Glomerular visceral epithelial cell (primary cell): ENCODE data around the gene CYP21A2.
"Not testable (repeated sequence)": the region's sequence is repeated elsewhere in the genome, so short reads cannot be mapped to it uniquely, and the experiment has no call there.

Source experiments
- DNase-seq: peaks from one replicate; pipeline ENCODE4 v3.0.0-alpha.2; 2016; ENCODE audit errors: extremely low spot score

The CYP21A2 gene

DNA sequence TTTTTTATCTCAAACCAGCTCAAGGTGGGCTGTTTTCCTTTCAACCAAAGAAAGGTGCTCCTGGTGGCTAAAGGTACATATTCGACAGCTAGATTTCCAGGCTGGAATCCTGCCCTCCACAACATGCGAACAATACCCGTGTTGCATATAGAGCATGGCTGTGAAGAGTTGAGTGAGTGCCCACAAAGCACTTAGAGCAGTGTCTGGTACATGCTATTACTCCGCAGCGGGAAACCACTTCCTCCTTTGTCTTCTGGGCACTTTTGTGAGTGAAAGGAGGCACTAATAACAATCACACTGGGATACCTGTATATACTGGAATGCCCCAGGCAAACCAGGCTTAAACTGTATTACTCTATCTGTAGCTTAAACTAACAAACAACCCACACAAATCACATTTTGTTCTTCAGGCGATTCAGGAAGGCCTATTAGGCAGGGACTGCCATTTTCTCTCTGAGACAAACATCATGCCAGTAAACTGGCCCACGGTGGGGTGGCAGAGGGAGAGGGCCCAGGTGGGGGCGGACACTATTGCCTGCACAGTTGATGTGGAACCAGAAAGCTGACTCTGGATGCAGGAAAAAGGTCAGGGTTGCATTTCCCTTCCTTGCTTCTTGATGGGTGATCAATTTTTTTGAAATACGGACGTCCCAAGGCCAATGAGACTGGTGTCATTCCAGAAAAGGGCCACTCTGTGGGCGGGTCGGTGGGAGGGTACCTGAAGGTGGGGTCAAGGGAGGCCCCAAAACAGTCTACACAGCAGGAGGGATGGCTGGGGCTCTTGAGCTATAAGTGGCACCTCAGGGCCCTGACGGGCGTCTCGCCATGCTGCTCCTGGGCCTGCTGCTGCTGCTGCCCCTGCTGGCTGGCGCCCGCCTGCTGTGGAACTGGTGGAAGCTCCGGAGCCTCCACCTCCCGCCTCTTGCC lies at the start of gene CYP21A2:
CYP21A2 (plus strand) TSS at position 818 of the 927 bp plus-strand sequence; CDS start at position 826, 8 bp downstream.
- DNase-seq = not testable (repeated sequence)

DNA sequence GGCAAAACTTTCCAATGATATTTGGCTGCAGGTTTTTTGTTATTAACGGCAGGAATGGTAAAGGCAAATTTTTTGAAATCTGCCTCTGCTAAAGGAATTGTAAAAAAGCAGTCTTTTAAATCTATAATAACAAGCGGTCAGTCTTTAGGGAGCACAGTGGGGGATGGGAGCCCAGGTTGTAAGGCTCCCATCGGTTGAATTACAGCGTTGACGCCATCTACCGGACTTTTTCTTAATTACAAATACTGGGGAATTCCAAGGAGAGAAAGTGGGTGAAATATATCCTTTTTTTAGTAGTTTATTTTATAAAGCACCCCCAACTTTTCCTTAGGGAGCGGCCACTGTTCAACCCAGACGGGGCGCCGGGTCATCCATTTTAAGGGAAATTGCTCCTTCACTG lies 48.9 kb upstream of the CYP21A2 start:
- DNase-seq = not testable (repeated sequence)

DNA sequence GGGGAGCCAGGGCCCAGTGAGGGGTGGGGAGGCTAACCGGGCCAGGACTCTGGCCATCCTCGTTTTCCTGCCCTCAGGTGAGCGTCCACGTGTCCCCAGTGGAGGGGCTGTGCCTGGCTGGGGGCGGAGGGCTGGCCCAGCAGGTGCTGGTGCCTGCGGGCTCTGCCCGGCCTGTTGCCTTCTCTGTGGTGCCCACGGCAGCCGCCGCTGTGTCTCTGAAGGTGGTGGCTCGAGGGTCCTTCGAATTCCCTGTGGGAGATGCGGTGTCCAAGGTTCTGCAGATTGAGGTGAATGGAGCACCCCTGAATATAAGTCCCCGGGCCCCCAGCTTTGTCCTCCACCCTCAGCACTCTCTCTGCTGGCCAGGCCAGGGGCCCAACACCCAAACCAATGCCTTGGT lies 43.8 kb upstream of the CYP21A2 start:
- DNase-seq = not testable (repeated sequence)

DNA sequence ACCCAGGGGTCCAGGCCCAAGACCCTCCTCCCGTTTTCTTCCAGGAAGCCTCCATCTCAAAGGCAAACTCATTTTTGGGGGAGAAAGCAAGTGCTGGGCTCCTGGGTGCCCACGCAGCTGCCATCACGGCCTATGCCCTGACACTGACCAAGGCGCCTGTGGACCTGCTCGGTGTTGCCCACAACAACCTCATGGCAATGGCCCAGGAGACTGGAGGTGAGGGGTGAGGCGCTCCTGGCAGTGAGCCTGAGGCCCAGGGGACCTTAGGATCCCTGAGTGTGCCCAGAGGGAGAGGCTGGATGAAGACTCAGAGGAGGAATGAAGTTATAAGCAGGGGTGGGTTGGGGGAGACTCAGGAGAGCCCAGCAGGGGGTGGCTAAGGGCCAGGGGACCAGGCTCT lies 41.8 kb upstream of the CYP21A2 start:
- not testable (repeated sequence) for DNase-seq

DNA sequence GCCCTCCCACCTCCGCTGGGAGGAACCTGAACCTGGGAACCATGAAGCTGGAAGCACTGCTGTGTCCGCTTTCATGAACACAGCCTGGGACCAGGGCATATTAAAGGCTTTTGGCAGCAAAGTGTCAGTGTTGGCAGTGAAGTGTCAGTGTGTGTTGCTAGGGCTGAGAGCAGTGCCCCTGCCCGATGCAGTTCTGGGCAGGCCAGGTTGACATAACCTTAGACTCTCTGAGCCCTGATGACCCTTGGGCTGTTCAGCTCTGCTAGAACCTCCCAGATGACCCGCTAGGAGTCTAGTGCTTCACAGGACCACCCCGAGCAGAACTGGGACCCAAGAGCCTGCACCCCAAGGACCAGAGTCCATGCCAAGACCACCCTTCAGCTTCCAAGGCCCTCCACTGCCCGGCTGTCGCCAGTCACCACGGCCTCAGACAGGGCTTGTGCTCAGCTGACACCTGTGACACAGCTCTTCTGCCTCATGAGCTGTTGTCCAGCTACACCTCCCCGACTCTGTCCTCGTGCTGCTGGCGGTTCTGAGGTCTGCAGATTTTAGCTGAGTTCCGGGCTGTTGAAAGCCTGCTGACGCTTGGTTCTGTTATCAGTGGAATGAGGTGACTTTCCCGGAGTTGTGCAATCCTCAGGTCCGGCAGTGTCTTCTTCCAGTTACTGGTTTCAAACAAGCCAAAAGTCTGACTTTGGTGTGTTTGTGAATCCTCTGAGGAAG lies 35.5 kb upstream of the CYP21A2 start:
- not testable (repeated sequence) for DNase-seq

DNA sequence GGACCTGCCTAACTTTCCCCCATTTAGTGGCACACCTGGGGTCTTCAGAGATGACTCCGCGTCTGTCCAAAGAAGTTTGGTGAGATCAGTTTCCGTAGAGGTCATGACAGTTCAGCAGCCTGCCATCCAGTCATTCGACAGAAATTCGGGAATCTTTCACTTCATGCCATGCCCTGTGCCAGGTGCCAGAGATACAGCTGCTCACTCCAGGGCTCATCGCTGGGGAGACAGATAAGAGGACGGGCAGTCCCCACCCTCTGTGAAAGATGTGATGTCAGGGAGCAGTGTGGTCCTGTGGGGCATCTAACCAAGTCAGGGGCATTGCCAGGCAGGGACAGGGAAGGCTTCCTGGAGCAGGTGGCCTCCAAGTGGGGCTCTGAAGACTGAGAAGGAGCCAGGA lies 34.9 kb upstream of the CYP21A2 start:
- DNase-seq = not testable (repeated sequence)

DNA sequence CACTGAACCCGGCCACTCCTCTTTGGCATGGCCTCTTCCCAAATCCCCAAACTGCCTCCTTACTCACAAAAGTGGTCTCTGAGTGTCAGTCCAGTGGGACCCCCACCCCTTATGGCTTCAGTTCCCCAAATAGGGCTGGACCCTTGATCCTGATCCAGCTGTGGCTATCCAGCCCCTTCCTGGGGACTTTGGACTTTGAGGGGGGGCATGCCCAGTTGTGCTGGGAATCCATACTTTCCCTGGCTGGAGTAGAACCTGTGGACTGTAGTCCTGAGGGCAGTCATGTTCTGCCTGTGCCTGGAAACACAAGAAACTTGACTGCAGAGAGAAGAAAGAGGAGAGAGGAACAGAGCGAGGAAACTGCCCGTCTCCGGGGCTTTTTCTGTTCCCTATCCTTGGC lies 33.8 kb upstream of the CYP21A2 start:
- not testable (repeated sequence) for DNase-seq

DNA sequence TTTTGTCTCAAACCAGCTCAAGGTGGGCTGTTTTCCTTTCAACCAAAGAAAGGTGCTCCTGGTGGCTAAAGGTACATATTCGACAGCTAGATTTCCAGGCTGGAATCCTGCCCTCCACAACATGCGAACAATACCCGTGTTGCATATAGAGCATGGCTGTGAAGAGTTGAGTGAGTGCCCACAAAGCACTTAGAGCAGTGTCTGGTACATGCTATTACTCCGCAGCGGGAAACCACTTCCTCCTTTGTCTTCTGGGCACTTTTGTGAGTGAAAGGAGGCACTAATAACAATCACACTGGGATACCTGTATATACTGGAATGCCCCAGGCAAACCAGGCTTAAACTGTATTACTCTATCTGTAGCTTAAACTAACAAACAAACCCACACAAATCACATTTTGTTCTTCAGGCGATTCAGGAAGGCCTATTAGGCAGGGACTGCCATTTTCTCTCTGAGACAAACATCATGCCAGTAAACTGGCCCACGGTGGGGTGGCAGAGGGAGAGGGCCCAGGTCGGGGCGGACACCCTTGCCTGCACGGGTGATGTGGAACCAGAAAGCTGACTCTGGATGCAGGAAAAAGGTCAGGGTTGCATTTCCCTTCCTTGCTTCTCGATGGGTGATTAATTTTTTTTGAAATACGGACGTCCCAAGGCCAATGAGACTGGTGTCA lies 33.2 kb upstream of the CYP21A2 start:
- DNase-seq = not testable (repeated sequence)

DNA sequence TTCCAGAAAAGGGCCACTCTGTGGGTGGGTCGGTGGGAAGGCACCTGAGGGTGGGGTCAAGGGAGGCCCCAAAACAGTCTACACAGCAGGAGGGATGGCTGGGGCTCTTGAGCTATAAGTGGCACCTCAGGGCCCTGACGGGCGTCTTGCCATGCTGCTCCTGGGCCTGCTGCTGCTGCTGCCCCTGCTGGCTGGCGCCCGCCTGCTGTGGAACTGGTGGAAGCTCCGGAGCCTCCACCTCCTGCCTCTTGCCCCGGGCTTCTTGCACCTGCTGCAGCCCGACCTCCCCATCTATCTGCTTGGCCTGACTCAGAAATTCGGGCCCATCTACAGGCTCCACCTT lies 32.7 kb upstream of the CYP21A2 start:
- DNase-seq = not testable (repeated sequence)

DNA sequence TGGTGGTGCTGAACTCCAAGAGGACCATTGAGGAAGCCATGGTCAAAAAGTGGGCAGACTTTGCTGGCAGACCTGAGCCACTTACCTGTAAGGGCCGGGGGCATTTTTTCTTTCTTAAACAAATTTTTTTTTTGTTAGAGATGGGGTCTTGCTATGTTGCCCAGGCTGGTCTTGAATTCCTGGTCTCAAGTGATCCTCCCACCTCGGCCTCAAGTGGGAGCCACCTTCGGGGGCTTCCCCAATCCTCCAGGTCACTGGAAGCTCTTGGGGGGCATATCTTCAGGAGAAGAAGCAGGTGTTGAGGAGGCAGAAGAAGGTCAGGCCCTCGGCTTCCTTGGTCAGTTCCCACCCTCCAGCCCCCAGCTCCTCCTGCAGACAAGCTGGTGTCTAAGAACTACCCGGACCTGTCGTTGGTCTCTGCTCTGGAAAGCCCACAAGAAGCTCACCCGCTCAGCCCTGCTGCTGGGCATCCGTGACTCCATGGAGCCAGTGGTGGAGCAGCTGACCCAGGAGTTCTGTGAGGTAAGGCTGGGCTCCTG lies 32.2 kb upstream of the CYP21A2 start:
- not testable (repeated sequence) for DNase-seq

DNA sequence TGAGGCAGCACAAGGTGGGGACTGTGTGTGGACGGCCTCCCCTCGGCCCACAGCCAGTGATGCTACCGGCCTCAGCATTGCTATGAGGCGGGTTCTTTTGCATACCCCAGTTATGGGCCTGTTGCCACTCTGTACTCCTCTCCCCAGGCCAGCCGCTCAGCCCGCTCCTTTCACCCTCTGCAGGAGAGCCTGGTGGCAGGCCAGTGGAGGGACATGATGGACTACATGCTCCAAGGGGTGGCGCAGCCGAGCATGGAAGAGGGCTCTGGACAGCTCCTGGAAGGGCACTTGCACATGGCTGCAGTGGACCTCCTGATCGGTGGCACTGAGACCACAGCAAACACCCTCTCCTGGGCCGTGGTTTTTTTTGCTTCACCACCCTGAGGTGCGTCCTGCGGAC lies 31.1 kb upstream of the CYP21A2 start:
- DNase-seq = not testable (repeated sequence)

DNA sequence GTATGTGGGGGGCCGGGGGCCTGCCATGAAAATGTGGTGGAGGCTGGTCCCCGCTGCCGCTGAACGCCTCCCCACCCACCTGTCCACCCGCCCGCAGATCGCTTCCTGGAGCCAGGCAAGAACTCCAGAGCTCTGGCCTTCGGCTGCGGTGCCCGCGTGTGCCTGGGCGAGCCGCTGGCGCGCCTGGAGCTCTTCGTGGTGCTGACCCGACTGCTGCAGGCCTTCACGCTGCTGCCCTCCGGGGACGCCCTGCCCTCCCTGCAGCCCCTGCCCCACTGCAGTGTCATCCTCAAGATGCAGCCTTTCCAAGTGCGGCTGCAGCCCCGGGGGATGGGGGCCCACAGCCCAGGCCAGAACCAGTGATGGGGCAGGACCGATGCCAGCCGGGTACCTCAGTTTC lies 30.2 kb upstream of the CYP21A2 start:
- DNase-seq = not testable (repeated sequence)

DNA sequence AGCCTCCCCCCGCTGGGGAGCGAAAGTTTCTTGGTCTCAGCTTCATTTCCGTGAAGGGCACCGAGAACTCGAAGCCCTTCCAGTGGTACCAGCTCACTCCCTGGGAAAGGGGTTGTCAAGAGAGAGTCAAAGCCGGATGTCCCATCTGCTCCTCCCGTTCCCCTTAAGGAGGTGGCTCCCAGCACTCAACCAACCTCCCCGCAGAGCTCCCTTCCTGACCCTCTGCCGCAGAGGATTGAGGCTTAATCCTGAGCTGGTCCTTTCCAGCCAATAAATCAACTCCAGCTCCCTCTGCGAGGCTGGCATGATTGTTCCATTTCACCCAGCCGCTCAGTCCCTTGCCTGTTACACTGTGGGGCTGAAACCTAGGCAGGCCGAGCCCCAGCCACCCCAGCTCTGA lies 29.6 kb upstream of the CYP21A2 start:
- DNase-seq = not testable (repeated sequence)

DNA sequence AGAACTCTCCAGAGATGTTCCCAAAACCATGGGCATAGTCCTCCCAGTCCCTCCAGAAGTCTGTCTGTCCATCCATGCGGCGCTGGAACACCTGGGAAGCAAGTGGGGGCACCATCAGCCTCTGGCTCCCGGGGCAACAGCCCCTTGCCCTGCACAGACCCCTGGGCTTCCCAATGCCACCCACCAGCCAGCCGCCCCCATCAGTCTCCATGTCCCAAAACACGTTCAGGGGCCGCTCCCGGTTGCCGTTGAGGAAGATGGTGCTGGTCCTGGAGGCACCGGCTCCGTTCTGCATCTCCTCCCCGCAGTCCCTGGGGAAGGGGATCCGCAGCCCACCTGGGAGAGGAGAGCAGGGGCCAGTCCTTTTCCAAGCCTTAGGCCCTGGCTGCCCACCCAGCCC lies 28.7 kb upstream of the CYP21A2 start:
- not testable (repeated sequence) for DNase-seq

DNA sequence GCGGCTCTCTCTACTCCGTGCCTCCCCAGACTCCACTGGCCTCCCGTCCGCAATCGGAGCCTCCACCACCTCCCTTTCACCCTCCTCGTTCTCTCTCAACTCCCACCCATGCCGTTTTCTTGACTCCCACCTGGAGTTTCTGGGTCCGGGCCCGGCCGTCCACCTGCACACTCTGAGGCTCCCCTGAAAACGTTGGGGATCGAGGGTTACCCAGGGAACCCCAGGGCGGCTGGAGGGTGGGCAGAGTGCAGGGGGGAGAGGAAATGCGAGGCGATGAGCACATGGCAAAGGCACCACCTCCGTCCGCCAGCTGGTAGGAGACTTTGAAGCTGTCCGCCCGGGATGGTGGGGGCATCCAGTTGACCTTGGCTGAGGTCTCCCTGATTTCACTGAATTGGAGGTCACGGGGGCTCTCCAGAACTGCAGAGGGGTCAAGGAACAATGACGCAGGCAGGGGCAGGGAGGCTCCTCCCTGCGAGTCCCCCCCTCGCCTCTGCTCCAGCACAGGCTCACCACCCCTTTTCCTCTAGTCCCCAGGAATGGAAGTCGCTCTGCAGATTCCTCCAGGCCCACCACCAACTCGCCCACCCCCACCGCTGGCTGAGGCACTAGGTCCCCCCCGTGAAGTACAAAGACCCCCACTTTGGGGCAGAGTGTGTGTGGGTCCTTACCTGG lies 27.2 kb upstream of the CYP21A2 start:
- DNase-seq = not testable (repeated sequence)

DNA sequence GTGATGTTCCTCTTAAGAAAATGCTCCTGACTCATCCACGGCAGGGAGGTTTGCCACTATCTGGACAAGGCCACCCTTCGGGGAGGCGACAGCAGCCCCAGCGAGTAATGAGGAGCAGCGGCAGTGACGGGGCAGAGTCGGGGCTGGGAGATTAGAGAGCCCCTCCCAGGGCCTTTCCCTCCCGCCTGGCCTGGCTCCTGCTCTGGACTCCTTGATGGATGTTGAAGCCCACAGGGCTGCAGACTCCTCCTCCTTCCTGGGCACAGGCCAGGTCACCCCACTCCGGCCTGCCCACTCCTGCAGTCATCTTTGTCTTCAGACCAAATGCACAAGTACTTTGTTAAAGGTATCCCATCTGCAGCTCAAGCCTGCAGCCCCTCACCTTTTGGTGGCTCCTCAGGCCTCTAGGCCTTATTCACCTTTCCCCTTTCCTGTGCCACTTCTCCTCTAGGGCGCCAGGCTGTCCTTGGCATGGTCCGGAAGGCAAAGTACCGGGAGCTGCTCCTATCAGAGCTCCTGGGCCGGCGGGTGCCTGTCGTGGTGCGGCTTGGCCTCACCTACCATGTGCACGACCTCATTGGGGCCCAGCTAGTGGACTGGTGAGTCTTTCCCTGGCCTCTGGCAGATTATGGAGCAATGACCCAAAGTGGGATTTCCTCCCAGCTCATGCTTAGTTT lies 25.1 kb upstream of the CYP21A2 start:
- not testable (repeated sequence) for DNase-seq

DNA sequence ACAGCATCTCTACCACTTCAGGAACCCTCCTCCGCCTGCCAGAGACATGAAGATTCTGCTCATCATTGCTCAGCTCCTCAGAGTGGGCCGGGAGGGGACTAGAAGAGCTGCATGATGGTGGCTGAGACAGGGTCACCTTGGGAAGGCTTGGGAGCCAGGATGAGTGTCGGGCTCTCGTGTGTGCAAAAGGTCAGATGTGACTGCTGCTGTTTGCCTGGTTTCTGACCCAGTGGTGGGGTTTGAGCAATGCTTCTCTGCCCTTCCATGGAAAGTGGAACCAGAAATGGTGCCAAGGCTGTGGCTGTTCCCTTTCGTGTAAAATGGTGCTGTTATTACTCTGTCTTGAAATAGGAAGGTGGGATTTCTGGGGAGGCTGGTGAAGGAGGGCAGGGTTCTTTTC lies 24.5 kb upstream of the CYP21A2 start:
- DNase-seq = not testable (repeated sequence)

DNA sequence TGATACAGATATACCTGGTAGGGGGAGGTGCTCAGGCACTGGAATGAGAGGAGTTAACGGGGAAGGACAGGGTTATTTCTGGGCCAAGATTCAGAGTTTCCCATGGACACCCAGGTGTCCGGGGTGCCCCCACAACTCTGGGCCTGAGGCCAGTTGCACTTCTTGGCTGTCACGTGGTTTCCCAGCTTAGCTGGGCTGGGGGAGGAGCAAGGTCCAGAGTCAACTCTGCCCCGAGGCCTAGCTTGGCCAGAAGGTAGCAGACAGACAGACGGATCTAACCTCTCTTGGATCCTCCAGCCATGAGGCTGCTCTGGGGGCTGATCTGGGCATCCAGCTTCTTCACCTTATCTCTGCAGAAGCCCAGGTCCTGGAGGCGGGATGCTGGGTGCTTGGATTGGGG lies 23.7 kb upstream of the CYP21A2 start, which contains the start of gene C4B:
C4B (plus strand) TSS at position 249 of the 400 bp plus-strand sequence; CDS start at position 300, 51 bp downstream.
- DNase-seq = not testable (repeated sequence)

DNA sequence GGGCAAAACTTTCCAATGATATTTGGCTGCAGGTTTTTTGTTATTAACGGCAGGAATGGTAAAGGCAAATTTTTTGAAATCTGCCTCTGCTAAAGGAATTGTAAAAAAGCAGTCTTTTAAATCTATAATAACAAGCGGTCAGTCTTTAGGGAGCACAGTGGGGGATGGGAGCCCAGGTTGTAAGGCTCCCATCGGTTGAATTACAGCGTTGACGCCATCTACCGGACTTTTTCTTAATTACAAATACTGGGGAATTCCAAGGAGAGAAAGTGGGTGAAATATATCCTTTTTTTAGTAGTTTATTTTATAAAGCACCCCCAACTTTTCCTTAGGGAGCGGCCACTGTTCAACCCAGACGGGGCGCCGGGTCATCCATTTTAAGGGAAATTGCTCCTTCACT lies 16.1 kb upstream of the CYP21A2 start:
- not testable (repeated sequence) for DNase-seq

DNA sequence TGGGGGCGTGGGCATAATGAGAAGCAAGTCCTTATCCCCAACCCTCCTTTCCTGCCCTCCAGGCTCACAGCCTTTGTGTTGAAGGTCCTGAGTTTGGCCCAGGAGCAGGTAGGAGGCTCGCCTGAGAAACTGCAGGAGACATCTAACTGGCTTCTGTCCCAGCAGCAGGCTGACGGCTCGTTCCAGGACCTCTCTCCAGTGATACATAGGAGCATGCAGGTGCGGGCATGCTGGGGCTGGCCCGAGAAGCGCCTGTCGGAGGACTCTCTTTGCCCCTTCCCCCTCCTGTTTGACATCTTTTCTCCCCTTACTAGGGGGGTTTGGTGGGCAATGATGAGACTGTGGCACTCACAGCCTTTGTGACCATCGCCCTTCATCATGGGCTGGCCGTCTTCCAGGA lies 9.6 kb upstream of the CYP21A2 start:
- not testable (repeated sequence) for DNase-seq

DNA sequence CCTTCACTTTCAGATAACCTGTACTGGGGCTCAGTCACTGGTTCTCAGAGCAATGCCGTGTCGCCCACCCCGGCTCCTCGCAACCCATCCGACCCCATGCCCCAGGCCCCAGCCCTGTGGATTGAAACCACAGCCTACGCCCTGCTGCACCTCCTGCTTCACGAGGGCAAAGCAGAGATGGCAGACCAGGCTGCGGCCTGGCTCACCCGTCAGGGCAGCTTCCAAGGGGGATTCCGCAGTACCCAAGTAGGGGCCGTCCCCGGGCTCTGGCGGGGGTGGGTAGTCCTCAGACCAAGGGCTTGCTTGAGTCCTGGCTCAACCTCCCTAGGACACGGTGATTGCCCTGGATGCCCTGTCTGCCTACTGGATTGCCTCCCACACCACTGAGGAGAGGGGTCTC lies 8.7 kb upstream of the CYP21A2 start:
- not testable (repeated sequence) for DNase-seq
